Ishikawa (cell line): ENCODE measurements around the gene DAGLA.

Experiments
- CEBPB ChIP-seq: IDR thresholded peaks from 2 replicates; pipeline ENCODE4 v1.6.1; 2012
- EGR1 ChIP-seq: IDR thresholded peaks from 2 replicates; pipeline ENCODE4 v1.6.1; 2012
- FOXM1 ChIP-seq: IDR thresholded peaks from 2 replicates; pipeline ENCODE4 v1.6.1; 2012; ENCODE audit warnings: low read depth, borderline replicate concordance
- MAX ChIP-seq: IDR thresholded peaks from 2 replicates; pipeline ENCODE4 v1.6.1; 2012
- NFIC ChIP-seq: IDR thresholded peaks from 2 replicates; pipeline ENCODE4 v1.6.1; 2012
- RAD21 ChIP-seq: IDR thresholded peaks from 2 replicates; pipeline ENCODE4 v1.6.1; 2012; ENCODE audit warnings: low read depth
- TAF1 ChIP-seq: IDR thresholded peaks from 2 replicates; pipeline ENCODE4 v1.6.1; 2012; ENCODE audit warnings: low read depth, mild to moderate bottlenecking
- TCF12 ChIP-seq: IDR thresholded peaks from 2 replicates; pipeline ENCODE4 v1.6.1; 2012; ENCODE audit warnings: low read depth
- TEAD4 ChIP-seq: IDR thresholded peaks from 2 replicates; pipeline ENCODE4 v1.6.1; 2012
- YY1 ChIP-seq: IDR thresholded peaks from 2 replicates; pipeline ENCODE4 v1.6.1; 2012; ENCODE audit warnings: low read depth
- ZBTB7A ChIP-seq: IDR thresholded peaks from 2 replicates; pipeline ENCODE4 v1.6.1; 2012; ENCODE audit warnings: low read depth
- TF ChIP-seq, protein P1 (sequence below): IDR thresholded peaks from 2 replicates; pipeline ENCODE4 v1.6.1; 2012; ENCODE audit warnings: low read depth, mild to moderate bottlenecking

DNA sequence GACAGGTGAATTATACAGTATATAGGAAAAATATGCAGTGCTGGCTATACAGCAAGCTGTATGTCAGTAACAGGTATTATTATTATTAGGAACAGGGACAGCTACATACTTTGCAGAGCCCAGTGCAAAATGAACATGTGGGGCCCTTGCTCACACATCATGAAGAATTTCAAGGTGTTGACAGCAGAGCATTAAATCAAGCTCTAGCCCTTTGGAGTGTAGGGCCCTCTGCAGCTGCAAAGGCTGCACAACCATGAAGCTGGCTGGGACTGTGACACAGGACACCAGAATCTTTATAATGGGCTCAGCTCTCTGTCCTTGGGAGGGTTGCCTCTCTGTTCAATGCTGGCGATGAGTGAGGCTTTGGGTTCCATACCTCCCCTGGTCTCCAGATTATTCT, 44.9 kb upstream of the DAGLA start:
- no peak for TF ChIP-seq TEAD4
- TF ChIP-seq RAD21: no peak
- no peak for TF ChIP-seq MAX
- no peak for TF ChIP-seq YY1
- TF ChIP-seq EGR1: no peak
- no peak for TF ChIP-seq TAF1
- no peak for TF ChIP-seq TCF12
- TF ChIP-seq ZBTB7A: no peak
- TF ChIP-seq, protein P1, sequence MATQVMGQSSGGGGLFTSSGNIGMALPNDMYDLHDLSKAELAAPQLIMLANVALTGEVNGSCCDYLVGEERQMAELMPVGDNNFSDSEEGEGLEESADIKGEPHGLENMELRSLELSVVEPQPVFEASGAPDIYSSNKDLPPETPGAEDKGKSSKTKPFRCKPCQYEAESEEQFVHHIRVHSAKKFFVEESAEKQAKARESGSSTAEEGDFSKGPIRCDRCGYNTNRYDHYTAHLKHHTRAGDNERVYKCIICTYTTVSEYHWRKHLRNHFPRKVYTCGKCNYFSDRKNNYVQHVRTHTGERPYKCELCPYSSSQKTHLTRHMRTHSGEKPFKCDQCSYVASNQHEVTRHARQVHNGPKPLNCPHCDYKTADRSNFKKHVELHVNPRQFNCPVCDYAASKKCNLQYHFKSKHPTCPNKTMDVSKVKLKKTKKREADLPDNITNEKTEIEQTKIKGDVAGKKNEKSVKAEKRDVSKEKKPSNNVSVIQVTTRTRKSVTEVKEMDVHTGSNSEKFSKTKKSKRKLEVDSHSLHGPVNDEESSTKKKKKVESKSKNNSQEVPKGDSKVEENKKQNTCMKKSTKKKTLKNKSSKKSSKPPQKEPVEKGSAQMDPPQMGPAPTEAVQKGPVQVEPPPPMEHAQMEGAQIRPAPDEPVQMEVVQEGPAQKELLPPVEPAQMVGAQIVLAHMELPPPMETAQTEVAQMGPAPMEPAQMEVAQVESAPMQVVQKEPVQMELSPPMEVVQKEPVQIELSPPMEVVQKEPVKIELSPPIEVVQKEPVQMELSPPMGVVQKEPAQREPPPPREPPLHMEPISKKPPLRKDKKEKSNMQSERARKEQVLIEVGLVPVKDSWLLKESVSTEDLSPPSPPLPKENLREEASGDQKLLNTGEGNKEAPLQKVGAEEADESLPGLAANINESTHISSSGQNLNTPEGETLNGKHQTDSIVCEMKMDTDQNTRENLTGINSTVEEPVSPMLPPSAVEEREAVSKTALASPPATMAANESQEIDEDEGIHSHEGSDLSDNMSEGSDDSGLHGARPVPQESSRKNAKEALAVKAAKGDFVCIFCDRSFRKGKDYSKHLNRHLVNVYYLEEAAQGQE: no peak
- TF ChIP-seq NFIC: no peak
- no peak for TF ChIP-seq CEBPB
- no peak for TF ChIP-seq FOXM1
